IMR-90 (cell line): ENCODE results near the gene TTLL11. TPM values are rescaled to one million over a fixed set of nuclear protein-coding genes. Genes with fewer than 3 reads are reported as not detected.

Experiments used
- ATAC-seq: fragments of 200-7000 bp; cut with Tn5 transposase; 2 replicates; pipeline ENCODE4 v1.9.1; 2020; ENCODE audit warnings: low read depth, mild to moderate bottlenecking, moderate library complexity
- BruUV-seq: library from RNA; stranded (reverse); fragments of 400-500 nt; replicated peaks from 2 replicates; lab custom pipeline; 2021; lab: Mats Ljungman, UMichigan
- CTCF ChIA-PET: fragments of 300-600 bp; formaldehyde crosslinking; extraction: SDS; loops from one replicate; lab custom pipeline; 2021; ENCODE audit warnings: antibody characterized with exemption; lab: Yijun Ruan, JAX
- POLR2A ChIA-PET: fragments of 300-600 bp; sonication (Branson Sonifier 250); formaldehyde crosslinking; loops from one replicate; lab custom pipeline; 2022; ENCODE audit warnings: antibody characterized with exemption; ENCODE audit not compliant: unreplicated experiment; lab: Charles Lee
- DNase-seq: peaks from one replicate; pipeline ENCODE4 v3.0.0; 2013
- H2AFZ ChIP-seq: replicated peaks from 2 replicates; pipeline ENCODE3; 2013; ENCODE audit warnings: low read length, mild to moderate bottlenecking; ENCODE audit not compliant: poor library complexity
- H2AK5ac ChIP-seq: 2 replicates; pipeline ENCODE4 v1.6.1; 2013; ENCODE audit warnings: low read depth, low read length, inconsistent platforms
- H2AK9ac ChIP-seq: replicated peaks from 2 replicates; pipeline ENCODE3; 2013; ENCODE audit warnings: mild to moderate bottlenecking, low read depth, low read length, moderate library complexity; ENCODE audit not compliant: poor library complexity
- H2BK120ac ChIP-seq: 2 replicates; pipeline ENCODE4 v1.6.1; 2013; ENCODE audit warnings: low read depth, low read length, inconsistent platforms
- H2BK15ac ChIP-seq: 3 replicates; pipeline ENCODE4 v1.6.1; 2013; ENCODE audit warnings: low read depth, low read length, inconsistent platforms
- H2BK20ac ChIP-seq: 2 replicates; pipeline ENCODE4 v1.6.1; 2013; ENCODE audit warnings: low read depth, mild to moderate bottlenecking, inconsistent platforms, low read length, moderate library complexity
- H2BK5ac ChIP-seq: 2 replicates; pipeline ENCODE4 v1.6.1; 2013; ENCODE audit warnings: mild to moderate bottlenecking, low read depth, low read length, inconsistent platforms; ENCODE audit not compliant: poor library complexity, severe bottlenecking
- H3K14ac ChIP-seq: replicated peaks from 2 replicates; pipeline ENCODE4 v1.6.1; 2013; ENCODE audit warnings: low read depth, low read length, inconsistent platforms
- H3K18ac ChIP-seq: 2 replicates; pipeline ENCODE4 v1.6.1; 2013; ENCODE audit warnings: low read depth, low read length, control low read depth
- H3K23ac ChIP-seq: 2 replicates; pipeline ENCODE4 v1.6.1; 2013; ENCODE audit warnings: low read depth, low read length, inconsistent platforms
- H3K27ac ChIP-seq: 2 replicates; pipeline ENCODE4 v1.5.1; 2013; ENCODE audit warnings: mild to moderate bottlenecking, control low read depth, low read length; ENCODE audit not compliant: insufficient read depth
- H3K27me3 ChIP-seq: 2 replicates; pipeline ENCODE4 v1.6.1; 2013; ENCODE audit warnings: low read length; ENCODE audit not compliant: control insufficient read depth, insufficient read depth
- H3K36me3 ChIP-seq: 2 replicates; pipeline ENCODE4 v1.6.1; 2013; ENCODE audit warnings: low read length, mixed read lengths; ENCODE audit not compliant: control insufficient read depth, insufficient read depth
- H3K4ac ChIP-seq: 2 replicates; pipeline ENCODE4 v1.6.1; 2013; ENCODE audit warnings: low read depth, low read length, inconsistent platforms
- H3K4me1 ChIP-seq: 2 replicates; pipeline ENCODE4 v1.6.1; 2013; ENCODE audit warnings: low read length, mixed read lengths; ENCODE audit not compliant: control insufficient read depth, insufficient read depth
- H3K4me2 ChIP-seq: 2 replicates; pipeline ENCODE4 v1.6.1; 2013; ENCODE audit warnings: low read depth, mild to moderate bottlenecking, control low read depth, low read length, moderate library complexity
- H3K4me3 ChIP-seq: 2 replicates; pipeline ENCODE4 v1.5.1; 2013; ENCODE audit warnings: low read depth, mild to moderate bottlenecking, control low read depth, low read length, moderate library complexity; ENCODE audit not compliant: insufficient read depth
- H3K56ac ChIP-seq: 2 replicates; pipeline ENCODE4 v1.6.1; 2013; ENCODE audit warnings: low read length, inconsistent platforms; ENCODE audit not compliant: insufficient read depth; ENCODE audit errors: extremely low read depth
- H3K79me1 ChIP-seq, 2 experiments: 2 replicates each; pipeline ENCODE4 v1.6.1; 2013; ENCODE audit warnings: low read length in 2 of 2, inconsistent platforms in 1 of 2, low read depth in 1 of 2
- H3K9ac ChIP-seq: 2 replicates; pipeline ENCODE4 v1.6.1; 2013; ENCODE audit warnings: low read depth, low read length, control low read depth
- H3K9me1 ChIP-seq: 2 replicates; pipeline ENCODE4 v1.6.1; 2013; ENCODE audit warnings: low read length, inconsistent platforms; ENCODE audit not compliant: insufficient read depth
- H3K9me3 ChIP-seq: 2 replicates; pipeline ENCODE4 v1.6.1; 2013; ENCODE audit warnings: low read length; ENCODE audit not compliant: control insufficient read depth, insufficient read depth
- H4K20me1 ChIP-seq: 2 replicates; pipeline ENCODE4 v1.6.1; 2013; ENCODE audit warnings: low read length, inconsistent platforms; ENCODE audit not compliant: insufficient read depth
- H4K5ac ChIP-seq: 2 replicates; pipeline ENCODE4 v1.6.1; 2013; ENCODE audit warnings: mild to moderate bottlenecking, low read depth, low read length, control low read depth
- H4K8ac ChIP-seq, 2 experiments: 2 replicates each; pipeline ENCODE4 v1.6.1; 2013; ENCODE audit warnings: low read depth in 2 of 2, low read length in 2 of 2, control low read depth in 1 of 2, inconsistent platforms in 1 of 2
- H4K91ac ChIP-seq: 2 replicates; pipeline ENCODE4 v1.6.1; 2013; ENCODE audit warnings: low read depth, low read length, inconsistent platforms; ENCODE audit not compliant: insufficient read depth
- BHLHE40 ChIP-seq: fragments of 150-350 bp; IDR thresholded peaks from 2 replicates; pipeline ENCODE4 v1.6.1; 2016; ENCODE audit warnings: mild to moderate bottlenecking, low read depth, low read length
- CEBPB ChIP-seq: IDR thresholded peaks from 2 replicates; pipeline ENCODE4 v1.6.1; 2012; ENCODE audit warnings: low read depth, low read length, improper control_type of control experiment
- CHD1 ChIP-seq: IDR thresholded peaks from 2 replicates; pipeline ENCODE4 v1.6.1; 2012; ENCODE audit warnings: low read depth, low read length, improper control_type of control experiment
- FOS ChIP-seq: fragments of 150-350 bp; IDR thresholded peaks from 2 replicates; pipeline ENCODE4 v1.6.1; 2016; ENCODE audit warnings: low read depth, low read length
- MAFK ChIP-seq: IDR thresholded peaks from 2 replicates; pipeline ENCODE4 v1.6.1; 2012; ENCODE audit warnings: low read depth, low read length, improper control_type of control experiment
- MAZ ChIP-seq: IDR thresholded peaks from 2 replicates; pipeline ENCODE4 v1.6.1; 2012; ENCODE audit warnings: low read depth, mild to moderate bottlenecking, low read length, improper control_type of control experiment, moderate library complexity, borderline replicate concordance
- MXI1 ChIP-seq: IDR thresholded peaks from 2 replicates; pipeline ENCODE4 v1.6.1; 2012; ENCODE audit warnings: low read depth, mild to moderate bottlenecking, low read length, moderate library complexity, borderline replicate concordance
- NFE2L2 ChIP-seq: fragments of 150-350 bp; IDR thresholded peaks from 2 replicates; pipeline ENCODE4 v1.6.1; 2016; ENCODE audit warnings: low read depth, mild to moderate bottlenecking, low read length
- POLR2A ChIP-seq: IDR thresholded peaks from 2 replicates; pipeline ENCODE4 v1.6.1; 2012; ENCODE audit warnings: mild to moderate bottlenecking, low read depth, low read length
- RAD21 ChIP-seq: IDR thresholded peaks from 2 replicates; pipeline ENCODE4 v1.6.1; 2012; ENCODE audit warnings: low read length, improper control_type of control experiment
- RCOR1 ChIP-seq: IDR thresholded peaks from 2 replicates; pipeline ENCODE4 v1.6.1; 2012; ENCODE audit warnings: mild to moderate bottlenecking, low read length, improper control_type of control experiment; ENCODE audit not compliant: insufficient replicate concordance
- RFX5 ChIP-seq: IDR thresholded peaks from 2 replicates; pipeline ENCODE4 v1.8.0; 2012; ENCODE audit warnings: low read depth, mild to moderate bottlenecking, low read length, moderate library complexity
- SMC3 ChIP-seq: fragments of 150-350 bp; IDR thresholded peaks from 2 replicates; pipeline ENCODE4 v1.6.1; 2016; ENCODE audit warnings: low read depth, mild to moderate bottlenecking, antibody characterized with exemption, low read length, moderate library complexity
- WGBS, 2 experiments: methylation state at CpG; one replicate each; pipeline versions ENCODE4 v1.1.5 to v1.1.7; 2013; ENCODE audit warnings: missing lambda C conversion rate in 2 of 2; ENCODE audit not compliant: insufficient read length in 1 of 2; ENCODE audit errors: extremely low coverage in 2 of 2; 5-methylcytosine and 5-hydroxymethylcytosine counted together
- dilution Hi-C: fragments of 300-500 bp; cut with HindIII; formaldehyde crosslinking; loops from one replicate; pipeline ENCODE4 v1.14.3; 2018; ENCODE audit warnings: low sequenced_read_pairs; ENCODE audit not compliant: unreplicated experiment
- in situ Hi-C: fragments of 300-500 bp; cut with MboI; formaldehyde crosslinking; loops from 3 replicates; pipeline ENCODE4 v1.14.3; 2019; ENCODE audit warnings: low sequenced_read_pairs, inconsistent platforms, mixed read lengths
- intact Hi-C: fragments of 100-400 bp; cut with micrococcal nuclease; formaldehyde crosslinking; loops from 2 replicates; pipeline ENCODE4 v1.10.0; 2022
- polyA plus RNA-seq, 3 experiments: library from polyadenylated mRNA; depleted of rRNA; stranded (reverse); fragments of >200 nt; gene quantifications; 2 replicates each; pipeline ENCODE4 v1.2.3, GENCODE V29; 2012; ENCODE audit warnings: low replicate concordance in 1 of 3
- total RNA-seq: library from RNA; depleted of rRNA; stranded (reverse); fragments of >200 nt; gene quantifications from 2 replicates; pipeline ENCODE4 v1.2.3, GENCODE V29; 2012
- TF ChIP-seq, protein P1 (sequence below): fragments of 150-350 bp; IDR thresholded peaks from 2 replicates; pipeline ENCODE4 v1.6.1; 2017; ENCODE audit warnings: mild to moderate bottlenecking, antibody characterized with exemption, low read length, low read depth
- TF ChIP-seq, protein P2 (sequence below): fragments of 150-350 bp; IDR thresholded peaks from 2 replicates; pipeline ENCODE4 v1.6.1; 2016; ENCODE audit warnings: low read depth, mild to moderate bottlenecking, low read length, moderate library complexity, borderline replicate concordance

The TTLL11 gene
- total and polyA plus RNA-seq, 2 of the 4 experiments (the other 2 are of a cell fraction) = 2.0 to 4.6 TPM

- peaks cover 10% of the 10 kb centered on the region for H3K4me1 ChIP-seq
- no peak overlapping the region for H4K91ac ChIP-seq
- WGBS, 2 experiments = no CpG with 5 or more reads among the region's 3 CpGs
- no peak overlapping the region for H2BK20ac ChIP-seq
- no peak overlapping the region for H3K4me3 ChIP-seq
- no peak overlapping the region for H3K4me2 ChIP-seq
- H3K79me1 ChIP-seq = peaks cover 0 to 9% of the 10 kb centered on the region in 2 experiments; a peak in 1 of 4 replicates
- H3K14ac ChIP-seq = no peak overlapping the region
- H3K9me3 ChIP-seq = no peaks in the 10 kb centered on the region
- no peak overlapping the region for H3K9ac ChIP-seq
- ChIA-PET POLR2A (no interaction called here), CTCF (no interaction called here)
- TF ChIP-seq POLR2A = no peak
- no peak for TF ChIP-seq CHD1
- TF ChIP-seq RCOR1 = no peak
- TF ChIP-seq RAD21 = no peak
- TF ChIP-seq CEBPB = no peak
- TF ChIP-seq FOS = no peak
- no peak for TF ChIP-seq BHLHE40
- no peak for TF ChIP-seq MAFK
- no peak for TF ChIP-seq RFX5
- TF ChIP-seq, protein P1, sequence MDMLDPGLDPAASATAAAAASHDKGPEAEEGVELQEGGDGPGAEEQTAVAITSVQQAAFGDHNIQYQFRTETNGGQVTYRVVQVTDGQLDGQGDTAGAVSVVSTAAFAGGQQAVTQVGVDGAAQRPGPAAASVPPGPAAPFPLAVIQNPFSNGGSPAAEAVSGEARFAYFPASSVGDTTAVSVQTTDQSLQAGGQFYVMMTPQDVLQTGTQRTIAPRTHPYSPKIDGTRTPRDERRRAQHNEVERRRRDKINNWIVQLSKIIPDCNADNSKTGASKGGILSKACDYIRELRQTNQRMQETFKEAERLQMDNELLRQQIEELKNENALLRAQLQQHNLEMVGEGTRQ = no peak
- no peak for TF ChIP-seq MXI1
- no peak for TF ChIP-seq MAZ
- no peak for TF ChIP-seq SMC3
- no peak for TF ChIP-seq NFE2L2
- TF ChIP-seq, protein P2, sequence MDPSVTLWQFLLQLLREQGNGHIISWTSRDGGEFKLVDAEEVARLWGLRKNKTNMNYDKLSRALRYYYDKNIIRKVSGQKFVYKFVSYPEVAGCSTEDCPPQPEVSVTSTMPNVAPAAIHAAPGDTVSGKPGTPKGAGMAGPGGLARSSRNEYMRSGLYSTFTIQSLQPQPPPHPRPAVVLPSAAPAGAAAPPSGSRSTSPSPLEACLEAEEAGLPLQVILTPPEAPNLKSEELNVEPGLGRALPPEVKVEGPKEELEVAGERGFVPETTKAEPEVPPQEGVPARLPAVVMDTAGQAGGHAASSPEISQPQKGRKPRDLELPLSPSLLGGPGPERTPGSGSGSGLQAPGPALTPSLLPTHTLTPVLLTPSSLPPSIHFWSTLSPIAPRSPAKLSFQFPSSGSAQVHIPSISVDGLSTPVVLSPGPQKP = no peak
- H3K23ac ChIP-seq = no peak overlapping the region
- intact Hi-C loops = no loop called here
- H2BK15ac ChIP-seq = no peak overlapping the region
- H3K27ac ChIP-seq = no peak overlapping the region
- no peak overlapping the region for H3K56ac ChIP-seq
- H4K8ac ChIP-seq = no peak overlapping the region
- H3K9me1 ChIP-seq = peaks cover 26% of the 10 kb centered on the region
- in situ Hi-C loops = no loop called here
- no peak overlapping the region for H2AK9ac ChIP-seq
- no TSS peak for BruUV-seq
- no peaks in the 10 kb centered on the region for H3K27me3 ChIP-seq
- H3K36me3 ChIP-seq = no peaks in the 10 kb centered on the region
- no peak overlapping the region for H2AK5ac ChIP-seq
- DNase-seq = no peak
- H2BK120ac ChIP-seq = no peak overlapping the region
- H3K4ac ChIP-seq = no peak overlapping the region
- H4K20me1 ChIP-seq = peaks cover 3% of the 10 kb centered on the region; the same call in 1 of the 2 replicates
- no peak overlapping the region for H2AFZ ChIP-seq
- no peak overlapping the region for H3K18ac ChIP-seq
- ATAC-seq = no peak
- H2BK5ac ChIP-seq = no peak overlapping the region
- no peak overlapping the region for H4K5ac ChIP-seq
- dilution Hi-C loops = no loop called here
These were observed 199.3 kb downstream of the TTLL11 start for GRCh38 chr9:121893786-121894185.
